HEK293 (cell line): ENCODE results near the gene IP6K3.

ENCODE experiments used
- ATF2 ChIP-seq: fragments of 450-650 bp; formaldehyde crosslinking; IDR thresholded peaks from 2 replicates; pipeline ENCODE4 v1.5.1; 2016; ENCODE audit warnings: missing biosample characterization, missing genetic modification characterization, low read depth
- BCL11B ChIP-seq: fragments of 450-650 bp; formaldehyde crosslinking; IDR thresholded peaks from 2 replicates; pipeline ENCODE4 v1.5.1; 2016; ENCODE audit warnings: low read depth, missing biosample characterization, missing genetic modification characterization
- CTCF ChIP-seq: fragments of 450-650 bp; formaldehyde crosslinking; IDR thresholded peaks from 2 replicates; pipeline ENCODE4 v1.5.1; 2016; ENCODE audit warnings: missing biosample characterization, missing genetic modification characterization
- GLIS1 ChIP-seq: fragments of 450-650 bp; formaldehyde crosslinking; IDR thresholded peaks from 2 replicates; pipeline ENCODE4 v1.5.1; 2016; ENCODE audit warnings: missing biosample characterization, missing genetic modification characterization
- KLF1 ChIP-seq: fragments of 450-650 bp; formaldehyde crosslinking; IDR thresholded peaks from 2 replicates; pipeline ENCODE4 v1.5.1; 2016; ENCODE audit warnings: missing biosample characterization, missing genetic modification characterization
- KLF7 ChIP-seq: fragments of 450-650 bp; formaldehyde crosslinking; IDR thresholded peaks from 2 replicates; pipeline ENCODE4 v1.5.1; 2016; ENCODE audit warnings: missing biosample characterization, missing genetic modification characterization, borderline replicate concordance
- OVOL3 ChIP-seq: fragments of 450-650 bp; formaldehyde crosslinking; IDR thresholded peaks from 2 replicates; pipeline ENCODE4 v1.5.1; 2016; ENCODE audit warnings: missing biosample characterization, missing genetic modification characterization
- ZBTB10 ChIP-seq: fragments of 450-650 bp; formaldehyde crosslinking; IDR thresholded peaks from 2 replicates; pipeline ENCODE4 v1.5.1; 2016; ENCODE audit warnings: missing biosample characterization, missing genetic modification characterization
- ZBTB17 ChIP-seq: fragments of 450-650 bp; formaldehyde crosslinking; IDR thresholded peaks from 2 replicates; pipeline ENCODE4 v1.5.1; 2016; ENCODE audit warnings: missing biosample characterization, missing genetic modification characterization
- ZFHX2 ChIP-seq: fragments of 450-650 bp; formaldehyde crosslinking; conservative IDR thresholded peaks from 2 replicates; pipeline ENCODE4 v1.5.1; 2016; ENCODE audit warnings: missing biosample characterization, missing genetic modification characterization
- ZIC2 ChIP-seq: fragments of 450-650 bp; formaldehyde crosslinking; IDR thresholded peaks from 2 replicates; pipeline ENCODE4 v1.5.1; 2016; ENCODE audit warnings: missing biosample characterization, missing genetic modification characterization
- ZNF157 ChIP-seq: fragments of 450-650 bp; formaldehyde crosslinking; IDR thresholded peaks from 2 replicates; pipeline ENCODE4 v1.5.1; 2016; ENCODE audit warnings: missing biosample characterization, missing genetic modification characterization
- ZNF184 ChIP-seq: fragments of 450-650 bp; IDR thresholded peaks from 2 replicates; pipeline ENCODE4 v1.5.1; 2018; ENCODE audit warnings: missing biosample characterization, mild to moderate bottlenecking, missing genetic modification characterization
- ZNF24 ChIP-seq: fragments of 450-650 bp; formaldehyde crosslinking; IDR thresholded peaks from 2 replicates; pipeline ENCODE4 v1.5.1; 2016; ENCODE audit warnings: missing biosample characterization, missing genetic modification characterization
- ZNF266 ChIP-seq: fragments of 450-650 bp; formaldehyde crosslinking; IDR thresholded peaks from 2 replicates; pipeline ENCODE4 v1.5.1; 2016; ENCODE audit warnings: missing biosample characterization, missing genetic modification characterization, low read depth
- ZNF280D ChIP-seq: fragments of 450-650 bp; formaldehyde crosslinking; IDR thresholded peaks from 2 replicates; pipeline ENCODE4 v1.5.1; 2016; ENCODE audit warnings: missing biosample characterization, missing genetic modification characterization
- ZNF341 ChIP-seq: fragments of 450-650 bp; formaldehyde crosslinking; IDR thresholded peaks from 2 replicates; pipeline ENCODE4; 2016; ENCODE audit warnings: low read depth, missing biosample characterization, missing genetic modification characterization
- ZNF366 ChIP-seq: fragments of 450-650 bp; formaldehyde crosslinking; conservative IDR thresholded peaks from 2 replicates; pipeline ENCODE4 v1.5.1; 2016; ENCODE audit warnings: missing biosample characterization, missing genetic modification characterization
- ZNF416 ChIP-seq: fragments of 450-650 bp; formaldehyde crosslinking; IDR thresholded peaks from 2 replicates; pipeline ENCODE4 v1.5.1; 2016; ENCODE audit warnings: missing biosample characterization, missing genetic modification characterization
- ZNF488 ChIP-seq: fragments of 450-650 bp; formaldehyde crosslinking; IDR thresholded peaks from 2 replicates; pipeline ENCODE4 v1.5.1; 2016; ENCODE audit warnings: missing biosample characterization, missing genetic modification characterization
- ZNF544 ChIP-seq: fragments of 450-650 bp; formaldehyde crosslinking; IDR thresholded peaks from 2 replicates; pipeline ENCODE4 v1.5.0; 2017; ENCODE audit warnings: missing biosample characterization, missing genetic modification characterization
- ZNF585B ChIP-seq: fragments of 450-650 bp; formaldehyde crosslinking; IDR thresholded peaks from 2 replicates; pipeline ENCODE4 v1.5.1; 2016; ENCODE audit warnings: missing biosample characterization, missing genetic modification characterization
- ZNF639 ChIP-seq: fragments of 450-650 bp; formaldehyde crosslinking; IDR thresholded peaks from 2 replicates; pipeline ENCODE4 v1.5.1; 2016; ENCODE audit warnings: missing biosample characterization, missing genetic modification characterization
- ZNF701 ChIP-seq: fragments of 450-650 bp; formaldehyde crosslinking; IDR thresholded peaks from 2 replicates; pipeline ENCODE4 v1.5.1; 2016; ENCODE audit warnings: missing biosample characterization, missing genetic modification characterization

Gene IP6K3

GRCh38 chr6:33711140-33712129 is 35.3 kb downstream of the IP6K3 start, which contains the start of gene UQCC2 (continued):
- TF ChIP-seq ZNF488 (tag by site-specific recombination) = 0 out of 2 replicates have a peak, but pooled peaks have one; percentile 7
- TF ChIP-seq ZBTB10 (tag by site-specific recombination) = peak; percentile 92
- no peak for TF ChIP-seq ATF2 (tag by site-specific recombination)
- peak; percentile 69; the same call in 1 of the 2 replicates for TF ChIP-seq ZNF639 (tag by site-specific recombination)
- no peak for TF ChIP-seq BCL11B
- TF ChIP-seq CTCF (tag by site-specific recombination) = peak; percentile 81
- TF ChIP-seq ZNF701 = no peak
- TF ChIP-seq ZNF266 (tag by site-specific recombination) = no peak
- peak; percentile 85 for TF ChIP-seq ZBTB17 (tag by site-specific recombination)
- TF ChIP-seq ZNF24 (tag by site-specific recombination) = no peak
- TF ChIP-seq ZNF341 (tag by site-specific recombination) = peak; percentile 51; the same call in 1 of the 2 replicates
- no peak for TF ChIP-seq ZNF544 (tag by site-specific recombination)
- TF ChIP-seq ZNF585B (tag by site-specific recombination) = no peak; the same call in 1 of the 2 replicates
- TF ChIP-seq ZFHX2 = no peak
- no peak for TF ChIP-seq ZIC2 (tag by site-specific recombination)
- TF ChIP-seq ZNF157 = no peak
- TF ChIP-seq KLF7 (tag by site-specific recombination) = 0 out of 2 replicates have a peak, but pooled peaks have one; percentile 73
- 0 out of 2 replicates have a peak, but pooled peaks have one; percentile 42 for TF ChIP-seq GLIS1 (tag by site-specific recombination)
- no peak for TF ChIP-seq ZNF280D (tag by site-specific recombination)
- peak; percentile 89 for TF ChIP-seq ZNF366 (tag by site-specific recombination)
- TF ChIP-seq ZNF184 (tag by site-specific recombination) = 0 out of 2 replicates have a peak, but pooled peaks have one; percentile 8
- 0 out of 2 replicates have a peak, but pooled peaks have one; percentile 61 for TF ChIP-seq KLF1 (tag by site-specific recombination)
- TF ChIP-seq ZNF416 (tag by site-specific recombination) = no peak
- no peak for TF ChIP-seq OVOL3 (tag by site-specific recombination)
